NCI-H748 (cell line): ENCODE results near the gene WEE2.

Experiments used
- DNase-seq: peaks from one replicate; lab custom pipeline; 2025; ENCODE audit not compliant: unreplicated experiment; lab: John Stamatoyannopoulos, UW

WEE2 gene

DNA sequence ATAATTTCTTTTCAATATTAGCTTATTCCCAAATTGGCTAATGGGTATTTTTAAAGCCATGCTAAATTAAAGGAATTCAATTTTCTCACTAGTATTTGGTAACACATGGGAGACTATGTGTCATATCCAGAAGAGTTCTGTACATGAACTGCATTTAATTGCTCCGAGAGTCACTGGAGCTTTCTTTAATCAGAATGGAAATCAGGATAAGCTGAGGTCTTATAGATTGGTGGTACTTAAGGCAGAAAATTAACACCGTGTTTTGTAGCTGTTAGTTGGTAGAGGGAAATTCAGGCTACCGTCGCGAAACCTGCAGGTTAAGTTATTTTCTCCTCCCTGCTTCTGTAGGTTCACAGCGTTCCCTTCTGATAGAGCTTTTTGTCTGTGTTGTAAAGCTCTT is at the start of gene WEE2:
Gene WEE2, plus strand, starts transcription at position 3 of the 400 bp plus-strand sequence. CDS start 406 bp downstream, outside the sequence.
- peak; percentile 87 for DNase-seq

DNA sequence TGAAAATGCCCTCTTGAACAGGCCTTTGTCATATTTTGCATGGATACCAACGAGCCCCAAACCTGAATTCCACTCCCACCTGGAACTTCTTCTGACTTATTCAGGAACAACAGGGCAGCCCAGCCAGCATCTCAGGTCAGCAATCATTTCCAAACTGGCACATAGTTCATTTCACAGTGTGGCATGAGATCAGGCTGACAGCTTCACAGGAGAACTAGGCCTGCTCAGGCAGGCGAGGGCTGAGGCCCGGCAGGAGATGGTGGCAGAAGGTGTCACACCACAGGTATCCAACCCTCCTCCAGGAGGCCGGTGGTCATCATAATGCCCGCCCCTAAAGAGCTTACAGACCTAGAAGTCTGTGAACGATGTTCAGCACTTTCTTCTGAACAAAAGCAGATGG is 48.7 kb upstream of the WEE2 start:
- DNase-seq, result no peak

GRCh38 chr7:141660259-141660658 is 47.9 kb upstream of the WEE2 start:
- DNase-seq, result no peak

DNA sequence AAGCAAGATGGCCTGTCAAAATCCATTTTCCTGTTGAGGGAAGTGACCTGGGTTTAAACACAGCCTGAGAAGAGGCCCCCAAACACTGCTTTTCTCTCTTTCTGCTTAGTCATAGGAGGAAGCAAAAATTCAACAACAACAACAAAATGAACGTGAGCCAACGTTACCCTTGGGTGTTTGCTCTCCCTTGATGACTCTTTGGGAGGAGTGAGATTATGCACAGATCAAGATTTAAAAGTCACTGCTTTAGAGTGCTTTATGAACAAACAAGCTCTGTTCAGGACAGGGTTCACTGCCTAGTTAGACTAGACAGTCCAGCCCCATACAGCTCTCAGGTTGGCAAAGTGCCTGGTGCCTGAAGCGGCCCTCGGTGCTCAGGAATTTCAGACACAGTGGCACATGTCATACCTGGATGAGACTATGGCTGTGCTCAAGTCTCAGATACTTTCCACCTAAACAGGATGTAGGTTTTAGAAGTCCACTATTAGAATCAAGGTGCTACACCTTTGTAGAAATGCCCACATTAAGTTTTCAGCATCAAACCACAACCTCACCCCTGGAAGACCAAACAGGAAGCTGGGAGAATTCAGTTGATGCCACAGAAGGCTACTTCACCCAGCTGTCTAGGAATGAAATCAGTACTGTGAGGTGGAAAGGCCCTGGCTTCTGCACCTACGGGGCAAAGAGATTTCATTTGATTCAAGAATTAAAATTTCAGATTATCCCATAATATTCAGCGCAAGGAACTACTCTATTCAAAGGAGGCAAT is 44.9 kb upstream of the WEE2 start:
- DNase-seq, result no peak

DNA sequence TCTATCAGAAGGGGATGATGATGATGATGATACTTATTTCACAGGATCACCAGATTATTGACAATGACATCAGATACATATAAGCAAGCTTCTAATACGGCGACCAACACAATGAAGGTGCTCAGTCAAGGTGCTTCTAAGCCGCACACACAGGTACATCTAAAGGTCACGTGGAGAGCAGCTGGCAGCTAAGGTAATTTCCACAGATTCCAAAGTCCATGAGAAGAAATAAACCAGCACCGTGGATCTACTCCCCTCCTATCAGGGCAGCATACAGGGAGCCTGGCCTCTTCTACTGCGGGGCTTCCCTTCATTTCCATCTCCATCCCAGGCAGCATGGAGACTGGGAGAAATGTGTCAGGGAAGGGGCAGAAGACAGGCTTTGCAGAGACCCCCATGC is 43.7 kb upstream of the WEE2 start:
- DNase-seq, result no peak

GRCh38 chr7:141665208-141666035 is 42.7 kb upstream of the WEE2 start:
- no peak for DNase-seq

GRCh38 chr7:141666071-141666470 is 42.1 kb upstream of the WEE2 start:
- no peak for DNase-seq

DNA sequence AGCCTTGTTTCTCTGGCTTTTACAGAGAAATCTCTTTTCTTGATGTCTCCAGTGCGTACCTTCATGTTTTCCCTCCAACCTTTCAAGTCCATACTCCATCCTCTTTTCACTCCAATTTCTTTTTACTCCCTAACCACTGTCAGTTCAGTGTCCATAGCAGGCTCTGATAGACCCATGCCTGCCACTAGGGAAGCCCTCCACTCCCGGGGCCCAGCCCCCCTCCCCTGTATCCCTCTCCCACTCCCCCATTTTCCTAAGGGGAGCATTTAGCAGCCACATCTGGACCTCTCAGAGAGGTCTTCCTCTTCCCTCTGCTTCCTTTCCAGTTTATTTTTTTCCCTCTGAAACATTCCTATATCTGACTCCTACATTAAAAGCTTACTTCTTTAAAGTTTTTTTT is 39.3 kb upstream of the WEE2 start:
- no peak for DNase-seq

- no peak for DNase-seq
Measured at GRCh38 chr7:141671705-141672496, 36.3 kb upstream of the WEE2 start.

- no peak for DNase-seq
Measured at GRCh38 chr7:141673346-141673745, 34.8 kb upstream of the WEE2 start.

DNA sequence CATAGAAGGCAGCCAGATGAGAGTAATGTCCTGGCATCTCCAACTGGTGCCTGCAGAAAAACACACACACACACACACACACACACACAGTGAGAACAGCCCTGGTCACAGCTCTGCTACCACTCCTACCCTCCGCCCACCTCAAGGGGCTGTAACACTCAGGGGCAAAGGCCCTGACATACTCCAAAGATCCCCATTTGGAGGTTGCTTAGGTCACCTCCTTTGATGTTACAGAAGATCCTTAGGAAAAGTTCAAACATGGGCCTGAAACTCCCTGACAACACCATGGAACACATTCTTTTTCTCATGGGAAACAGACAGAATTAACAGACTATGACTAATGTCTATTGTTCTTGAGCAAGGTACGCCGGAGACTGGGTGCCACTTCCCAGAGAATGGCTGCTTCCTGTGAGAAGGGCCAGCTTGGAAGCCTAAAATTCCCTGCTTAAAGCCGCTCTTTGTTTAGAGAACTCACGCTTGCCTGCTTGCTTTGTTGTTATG is 33.9 kb upstream of the WEE2 start:
- no peak for DNase-seq

DNA sequence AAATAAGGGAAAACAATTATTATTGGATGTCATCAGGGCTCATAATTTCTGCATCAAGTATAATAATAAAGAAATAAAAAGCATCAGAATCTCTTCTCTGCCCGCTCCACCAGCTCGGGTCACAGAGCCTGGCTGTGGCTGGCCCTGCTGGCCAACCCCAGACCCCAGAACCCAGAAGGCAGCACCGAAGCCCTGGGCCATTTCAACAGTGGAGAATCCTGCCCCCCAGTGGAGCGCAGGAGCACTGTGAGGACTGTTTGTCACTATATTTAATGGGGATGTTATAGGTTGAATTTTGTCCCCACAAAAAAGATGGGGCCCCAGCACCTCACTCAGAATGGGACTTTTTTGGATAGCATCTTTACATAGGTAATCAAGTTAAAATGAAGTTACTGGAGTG is 33.5 kb upstream of the WEE2 start:
- DNase-seq, result no peak

- DNase-seq, result no peak
Measured at GRCh38 chr7:141675436-141676215, 32.5 kb upstream of the WEE2 start.

DNA sequence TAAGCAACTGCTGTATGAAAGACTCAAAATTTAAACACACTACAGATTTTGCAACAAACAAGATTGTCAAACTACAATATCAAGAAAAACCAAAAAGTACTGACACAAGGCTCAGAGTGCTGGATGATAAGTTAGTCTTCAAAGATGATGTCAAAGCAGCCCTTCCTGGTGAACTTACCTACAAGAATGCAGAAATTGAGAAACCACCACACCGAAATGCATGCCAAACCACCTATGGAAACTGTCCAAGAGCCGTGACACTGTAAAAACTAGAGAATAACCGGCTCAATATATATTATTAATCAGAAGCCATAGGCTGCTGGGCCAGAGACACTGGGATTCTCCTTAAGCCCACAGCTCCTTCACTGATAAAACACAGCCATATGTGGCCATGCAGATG is 31.5 kb upstream of the WEE2 start:
- no peak for DNase-seq

DNA sequence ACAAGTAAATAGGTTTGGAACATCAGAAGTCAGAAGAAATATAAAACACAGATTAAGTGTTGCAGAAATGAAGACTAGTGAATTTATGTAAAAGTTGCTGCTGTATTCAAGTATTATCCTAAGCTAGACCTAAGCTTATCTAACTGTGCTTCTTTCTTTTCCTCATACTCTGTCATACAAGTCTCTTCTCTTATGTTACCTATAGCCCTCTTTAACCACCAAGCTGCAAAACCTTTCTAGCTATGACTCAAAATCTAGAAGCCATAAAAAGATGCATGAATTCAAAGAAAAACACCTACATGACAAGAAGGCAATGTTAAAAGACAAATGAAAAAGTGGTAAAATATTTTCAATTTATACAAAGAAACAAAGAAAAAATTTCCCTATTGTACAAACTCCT is 29.1 kb upstream of the WEE2 start:
- DNase-seq, result no peak

- no peak for DNase-seq
Measured at GRCh38 chr7:141685285-141686023, 22.7 kb upstream of the WEE2 start.

DNA sequence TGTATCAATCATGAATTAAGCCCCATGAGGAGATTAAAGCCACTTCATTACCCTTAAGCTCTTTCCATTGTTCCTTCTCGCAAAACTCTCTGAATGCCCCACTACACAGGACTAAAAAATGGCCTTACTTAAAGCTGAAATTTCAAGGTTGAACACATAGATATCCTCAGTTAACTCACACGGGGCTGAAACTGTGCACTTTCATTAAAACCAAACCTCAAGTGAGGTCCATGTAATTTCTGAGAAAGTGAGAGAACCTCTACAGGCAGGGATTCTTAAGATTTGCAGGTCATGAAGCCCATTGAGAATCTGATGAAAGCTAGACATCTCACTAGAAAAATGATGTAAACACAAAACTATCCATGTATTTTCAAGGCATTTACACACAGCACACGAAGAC is 22.1 kb upstream of the WEE2 start:
- no peak for DNase-seq

GRCh38 chr7:141686670-141687069 is 21.5 kb upstream of the WEE2 start:
- DNase-seq, result no peak

- DNase-seq, result no peak
Measured at GRCh38 chr7:141688043-141688442, 20.1 kb upstream of the WEE2 start.
